ENCODE results near the gene BRPF3.

BRPF3 gene

DNA sequence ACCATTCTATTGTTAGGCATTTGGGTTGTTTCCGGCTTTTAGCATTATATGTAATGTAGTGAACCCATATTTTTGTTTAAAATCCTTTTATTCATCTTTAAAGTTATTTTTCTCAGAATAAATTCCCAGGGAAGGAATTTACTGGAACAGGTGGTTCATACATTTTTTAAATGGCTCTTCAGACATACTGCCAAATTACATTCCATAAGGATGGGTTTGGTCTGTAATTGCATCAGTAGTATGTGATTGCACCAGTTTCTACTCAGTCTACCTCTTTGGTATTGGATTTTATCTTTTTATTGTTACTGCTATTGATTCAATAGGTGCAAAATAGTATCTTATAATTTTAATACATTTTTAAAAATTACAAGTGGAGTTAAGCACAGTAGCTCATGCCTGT lies 27.2 kb downstream of the BRPF3 start:
- no peak for DNase-seq (ENCODE audit: low read depth)
- in situ Hi-C loops (cut with HindIII; ENCODE audit: low sequenced_read_pairs): no loop called here
- TF ChIP-seq, protein P1, sequence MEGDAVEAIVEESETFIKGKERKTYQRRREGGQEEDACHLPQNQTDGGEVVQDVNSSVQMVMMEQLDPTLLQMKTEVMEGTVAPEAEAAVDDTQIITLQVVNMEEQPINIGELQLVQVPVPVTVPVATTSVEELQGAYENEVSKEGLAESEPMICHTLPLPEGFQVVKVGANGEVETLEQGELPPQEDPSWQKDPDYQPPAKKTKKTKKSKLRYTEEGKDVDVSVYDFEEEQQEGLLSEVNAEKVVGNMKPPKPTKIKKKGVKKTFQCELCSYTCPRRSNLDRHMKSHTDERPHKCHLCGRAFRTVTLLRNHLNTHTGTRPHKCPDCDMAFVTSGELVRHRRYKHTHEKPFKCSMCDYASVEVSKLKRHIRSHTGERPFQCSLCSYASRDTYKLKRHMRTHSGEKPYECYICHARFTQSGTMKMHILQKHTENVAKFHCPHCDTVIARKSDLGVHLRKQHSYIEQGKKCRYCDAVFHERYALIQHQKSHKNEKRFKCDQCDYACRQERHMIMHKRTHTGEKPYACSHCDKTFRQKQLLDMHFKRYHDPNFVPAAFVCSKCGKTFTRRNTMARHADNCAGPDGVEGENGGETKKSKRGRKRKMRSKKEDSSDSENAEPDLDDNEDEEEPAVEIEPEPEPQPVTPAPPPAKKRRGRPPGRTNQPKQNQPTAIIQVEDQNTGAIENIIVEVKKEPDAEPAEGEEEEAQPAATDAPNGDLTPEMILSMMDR (IDR thresholded peaks at IDR 0.05; ENCODE audit: low read depth, low read length, missing control alignments): no peak
- H3K4me3 ChIP-seq (ENCODE audit: low read depth, low read length): no peak overlapping the region

GRCh38 chr6:36224918-36225461 lies 28.4 kb downstream of the BRPF3 start:
- TF ChIP-seq, protein P1 (IDR thresholded peaks at IDR 0.05; ENCODE audit: low read depth, low read length, missing control alignments): no peak
- DNase-seq (ENCODE audit: low read depth): no peak
- in situ Hi-C loops (cut with HindIII; ENCODE audit: low sequenced_read_pairs): no loop called here
- H3K4me3 ChIP-seq (ENCODE audit: low read depth, low read length): no peak overlapping the region

- H3K4me3 ChIP-seq (ENCODE audit: low read depth, low read length): no peak overlapping the region
- DNase-seq (ENCODE audit: low read depth): no peak
- in situ Hi-C loops (cut with HindIII; ENCODE audit: low sequenced_read_pairs): no loop called here
- TF ChIP-seq, protein P1 (IDR thresholded peaks at IDR 0.05; ENCODE audit: low read depth, low read length, missing control alignments): no peak
Observed at GRCh38 chr6:36226438-36227047, 30.0 kb downstream of the BRPF3 start.

GRCh38 chr6:36227379-36228228 lies 31.1 kb downstream of the BRPF3 start:
- no peak for DNase-seq (ENCODE audit: low read depth)
- no peak overlapping the region for H3K4me3 ChIP-seq (ENCODE audit: low read depth, low read length)
- TF ChIP-seq, protein P1 (IDR thresholded peaks at IDR 0.05; ENCODE audit: low read depth, low read length, missing control alignments): no peak
- in situ Hi-C loops (cut with HindIII; ENCODE audit: low sequenced_read_pairs): no loop called here

DNA sequence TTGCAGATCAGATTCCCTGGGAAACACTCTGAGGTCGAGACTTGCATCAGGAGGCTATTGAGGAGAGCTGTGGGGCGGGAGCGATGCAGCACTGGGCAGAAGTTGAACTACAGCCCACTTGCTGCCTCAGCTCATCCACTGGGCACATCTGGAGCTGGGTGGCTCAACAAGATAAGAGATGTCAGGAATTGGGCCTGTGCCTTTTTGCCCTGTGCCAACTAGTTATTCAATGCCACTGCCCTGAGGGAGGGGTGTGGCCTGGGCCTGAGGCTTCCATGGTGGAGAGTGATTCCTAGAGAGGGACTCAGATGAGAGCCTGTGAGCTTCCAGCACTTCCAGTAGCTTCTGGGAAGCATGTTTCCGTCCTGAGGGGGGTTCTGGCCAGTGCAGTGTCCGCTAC lies 32.7 kb downstream of the BRPF3 start:
- no peak for DNase-seq (ENCODE audit: low read depth)
- in situ Hi-C loops (cut with HindIII; ENCODE audit: low sequenced_read_pairs): no loop called here
- TF ChIP-seq, protein P1 (IDR thresholded peaks at IDR 0.05; ENCODE audit: low read depth, low read length, missing control alignments): no peak
- H3K4me3 ChIP-seq (ENCODE audit: low read depth, low read length): no peak overlapping the region

DNA sequence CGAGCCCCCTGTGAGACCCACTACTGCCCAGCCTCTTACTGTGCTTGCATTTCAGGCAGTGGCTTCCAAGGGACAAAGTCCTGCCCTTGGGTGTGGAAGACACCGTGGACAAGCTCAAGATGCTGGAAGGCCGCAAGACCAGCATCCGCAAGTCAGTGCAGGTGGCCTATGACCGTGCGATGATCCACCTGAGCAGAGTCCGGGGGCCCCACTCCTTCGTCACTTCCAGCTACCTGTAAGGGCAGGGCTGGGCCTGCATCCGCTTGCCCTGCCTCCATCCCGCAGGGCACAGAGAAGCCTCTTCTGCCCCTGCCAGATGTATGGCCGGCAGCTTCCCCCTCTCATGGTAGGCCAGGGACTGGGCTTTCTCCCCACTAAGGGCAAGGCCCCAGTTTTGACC lies 33.8 kb downstream of the BRPF3 start:
- no peak overlapping the region for H3K4me3 ChIP-seq (ENCODE audit: low read depth, low read length)
- TF ChIP-seq, protein P1 (IDR thresholded peaks at IDR 0.05; ENCODE audit: low read depth, low read length, missing control alignments): no peak
- in situ Hi-C loops (cut with HindIII; ENCODE audit: low sequenced_read_pairs): no loop called here
- no peak for DNase-seq (ENCODE audit: low read depth)
